HG03521 (cell line): ENCODE data around the gene MROH7.

Source experiments
- ATAC-seq: cut with Tn5 transposase; IDR thresholded peaks from one replicate; pipeline ENCODE4 v1.9.1; 2021; ENCODE audit warnings: mild to moderate bottlenecking, moderate library complexity; ENCODE audit not compliant: unreplicated experiment

Gene MROH7

DNA sequence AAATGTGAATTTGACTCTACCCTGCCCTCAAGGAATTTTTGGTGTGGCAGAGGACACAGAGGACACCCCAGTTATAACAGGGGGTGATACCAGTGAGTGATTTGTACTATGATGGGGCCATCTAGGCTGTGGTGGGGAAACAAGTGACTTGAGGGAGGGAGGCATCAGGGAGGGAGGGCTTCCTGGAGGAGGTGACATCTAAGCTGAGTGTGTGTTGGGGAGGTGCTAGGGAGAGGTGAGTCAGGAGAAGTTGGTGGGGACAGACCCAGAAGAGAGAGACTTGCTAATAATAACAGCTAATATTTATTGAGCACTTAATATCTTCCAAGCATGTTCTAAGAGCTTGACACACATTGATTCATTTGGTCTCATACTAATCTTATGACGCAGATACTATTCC is 54.2 kb downstream of the MROH7 start:
- ATAC-seq: no peak

DNA sequence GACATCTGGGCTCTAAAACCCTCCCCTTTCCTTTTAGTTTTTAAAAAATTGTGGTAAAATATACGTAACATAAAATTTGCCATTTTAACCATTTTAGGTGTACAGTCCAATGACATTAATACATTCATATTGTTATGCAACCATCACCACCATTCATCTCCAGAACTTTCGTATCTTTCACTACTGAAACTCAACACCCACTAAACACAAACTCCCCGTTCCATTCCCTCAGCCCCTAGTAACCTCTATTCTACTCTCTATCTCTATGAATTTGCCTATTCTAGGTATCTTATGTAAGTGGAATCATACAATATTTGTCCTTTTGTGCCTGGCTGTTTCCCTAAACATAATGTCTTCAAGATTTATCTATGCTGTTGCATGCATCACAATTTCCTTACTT is 54.7 kb downstream of the MROH7 start:
- ATAC-seq: no peak

GRCh38 chr1:54697896-54698295 is 56.3 kb downstream of the MROH7 start:
- no peak for ATAC-seq

- no peak for ATAC-seq
These were observed 56.8 kb downstream of the MROH7 start for GRCh38 chr1:54698346-54698745.

DNA sequence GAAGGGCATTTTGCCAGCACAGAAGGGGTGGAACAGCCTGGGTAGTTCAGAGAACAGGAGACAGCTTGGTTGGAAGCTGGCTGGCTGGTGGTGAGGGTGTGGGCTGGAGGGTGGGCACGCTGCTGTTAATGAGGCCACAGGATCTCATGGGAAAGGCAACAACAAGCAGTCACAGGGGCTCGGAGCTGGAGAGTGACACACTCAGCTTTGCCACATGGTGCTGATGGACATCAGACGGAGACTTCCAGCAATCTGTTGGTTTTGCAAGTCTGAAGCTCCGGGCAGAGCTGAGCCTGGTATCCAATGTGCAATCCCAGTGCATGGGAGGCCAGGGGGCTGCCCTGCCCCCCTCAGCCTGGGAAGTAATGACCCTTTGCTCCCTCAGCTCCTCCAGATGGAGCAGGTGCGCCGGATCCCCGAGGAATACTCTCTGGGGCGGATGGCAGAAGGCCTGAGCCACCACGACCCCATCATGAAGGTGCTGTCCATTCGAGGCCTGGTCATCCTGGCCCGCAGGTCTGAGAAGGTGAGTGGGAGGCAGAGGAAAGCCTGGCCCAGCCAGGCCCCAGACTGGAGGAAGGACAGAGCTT is 58.4 kb downstream of the MROH7 start:
- ATAC-seq: no peak

DNA sequence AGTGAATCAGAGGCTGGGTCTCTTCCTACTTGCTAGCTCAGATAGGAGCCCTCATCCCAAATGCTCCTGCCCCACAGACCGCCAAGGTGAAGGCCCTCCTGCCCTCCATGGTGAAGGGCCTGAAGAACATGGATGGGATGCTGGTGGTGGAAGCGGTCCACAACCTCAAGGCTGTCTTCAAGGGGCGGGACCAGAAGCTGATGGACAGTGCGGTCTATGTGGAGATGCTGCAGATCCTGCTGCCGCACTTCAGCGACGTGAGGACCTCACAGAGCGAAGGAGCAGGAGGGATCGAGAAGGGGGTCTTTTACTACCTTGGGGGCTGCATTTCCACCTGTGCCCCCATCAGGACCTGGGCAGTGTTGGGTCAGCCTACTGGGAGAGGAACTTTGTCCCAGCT is 59.5 kb downstream of the MROH7 start:
- no peak for ATAC-seq

DNA sequence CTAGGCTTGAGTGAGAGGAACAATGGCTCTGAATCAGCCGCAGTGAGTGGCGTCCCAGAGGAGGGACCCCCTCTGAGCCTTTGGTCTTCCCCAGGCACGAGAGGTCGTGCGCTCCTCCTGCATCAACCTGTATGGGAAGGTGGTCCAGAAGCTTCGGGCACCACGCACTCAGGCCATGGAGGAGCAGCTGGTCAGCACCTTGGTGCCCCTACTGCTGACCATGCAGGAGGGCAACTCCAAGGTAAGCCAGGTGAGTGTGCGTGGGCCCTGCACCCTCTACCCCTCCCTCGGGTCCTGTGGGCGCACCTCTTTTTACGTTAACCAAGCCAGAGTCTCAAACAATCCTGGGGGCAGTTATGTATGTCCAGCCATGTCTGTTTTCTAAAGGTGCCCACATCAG is 60.4 kb downstream of the MROH7 start:
- ATAC-seq: no peak

DNA sequence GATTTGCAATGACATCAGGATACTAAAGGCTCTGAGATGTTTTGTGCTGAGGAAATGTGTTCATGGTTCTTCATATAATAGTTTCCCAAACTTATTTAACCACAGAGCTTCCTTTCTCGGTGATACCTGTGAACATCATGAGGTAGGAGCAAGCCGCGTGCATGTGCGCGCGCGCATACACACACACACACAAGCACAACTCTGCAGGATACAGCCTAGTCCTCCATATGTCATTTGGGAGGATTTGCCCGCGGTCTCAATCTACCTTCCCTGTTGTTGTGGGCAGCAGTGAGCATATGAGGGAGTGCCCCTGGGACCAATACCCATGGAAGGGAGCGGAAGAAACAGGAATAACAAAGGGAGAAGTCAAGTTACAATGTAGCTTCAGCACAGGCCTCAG is 61.9 kb downstream of the MROH7 start:
- no peak for ATAC-seq

DNA sequence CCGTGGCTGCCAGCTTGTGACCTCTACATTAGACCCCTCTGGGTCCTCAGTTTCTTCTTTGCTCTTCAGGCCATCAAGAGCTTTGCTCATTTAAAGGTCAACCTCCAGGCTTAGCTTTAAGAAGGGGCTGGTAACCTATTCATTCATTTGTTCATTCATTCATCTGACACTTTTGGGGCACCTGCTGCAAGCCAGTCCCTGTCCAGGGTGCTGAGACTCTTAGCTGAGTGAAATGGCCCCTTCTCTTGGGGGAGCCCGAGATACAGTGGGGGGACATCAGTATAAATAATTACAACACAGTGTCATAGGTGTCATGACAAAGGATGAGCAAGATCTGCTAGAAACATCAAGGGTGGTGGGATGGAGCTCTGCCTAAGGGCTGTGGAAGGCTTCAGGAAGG is 63.6 kb downstream of the MROH7 start:
- ATAC-seq: no peak

DNA sequence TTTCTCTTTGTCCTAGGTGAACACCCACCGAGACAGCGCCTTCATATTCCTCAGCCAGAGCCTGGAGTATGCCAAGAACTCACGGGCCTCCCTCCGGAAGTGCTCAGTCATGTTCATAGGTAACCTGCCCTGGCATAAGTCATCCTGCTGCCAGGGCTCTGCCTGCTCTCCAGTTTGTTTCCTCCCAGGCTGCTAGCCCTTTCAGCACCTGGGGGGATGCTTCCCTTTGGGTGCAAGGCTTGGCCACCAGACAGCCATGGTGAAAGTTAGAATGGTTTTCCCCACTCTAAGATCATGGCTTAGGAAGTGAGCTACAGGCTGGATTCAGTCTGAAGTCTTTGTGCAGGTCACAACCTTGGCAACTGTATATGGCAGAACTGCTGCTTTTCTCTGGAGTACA is 64.8 kb downstream of the MROH7 start:
- ATAC-seq: no peak

DNA sequence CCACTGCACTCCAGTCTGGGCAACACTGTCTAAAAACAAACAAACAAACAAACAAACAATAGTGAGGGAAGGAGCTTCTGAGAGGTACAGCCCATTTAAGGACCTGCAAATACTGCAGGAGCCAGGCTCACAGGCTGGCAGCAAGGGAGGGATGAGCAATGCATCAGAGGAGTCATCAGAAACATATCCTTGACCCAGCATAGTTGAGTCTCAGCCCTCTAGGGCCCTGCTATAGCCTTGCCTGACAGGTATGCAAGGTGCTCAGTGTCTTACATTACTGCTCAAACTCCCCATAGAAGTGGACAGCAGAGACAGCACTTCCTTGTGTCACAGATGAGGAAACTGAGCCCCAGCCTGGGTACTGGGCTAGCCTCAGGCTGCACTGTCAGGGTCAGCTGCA is 66.8 kb downstream of the MROH7 start:
- no peak for ATAC-seq

GRCh38 chr1:54709547-54710292 is 68.1 kb downstream of the MROH7 start:
- ATAC-seq: no peak

- ATAC-seq: no peak
These were observed 68.8 kb downstream of the MROH7 start for GRCh38 chr1:54710434-54710833.

- no peak for ATAC-seq
These were observed 69.3 kb downstream of the MROH7 start for GRCh38 chr1:54710841-54711240.

DNA sequence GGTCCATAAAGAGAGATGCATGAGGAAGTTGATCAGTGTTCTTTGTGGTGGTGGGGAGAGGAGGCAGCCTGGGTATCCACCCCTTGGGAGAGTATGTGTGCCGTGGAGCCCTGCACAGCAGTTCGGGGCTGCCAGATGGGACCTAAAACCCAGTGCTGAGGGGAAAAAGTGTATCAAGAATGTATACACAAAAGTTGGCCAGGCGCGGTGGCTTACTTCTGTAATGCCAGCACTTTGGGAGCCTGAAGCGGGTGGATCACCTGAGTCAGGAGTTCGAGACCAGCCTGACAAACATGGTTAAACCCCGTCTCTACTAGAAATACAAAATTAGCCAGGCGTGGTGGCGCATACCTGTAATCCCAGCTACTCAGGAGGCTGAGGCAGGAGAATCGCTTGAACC is 70.0 kb downstream of the MROH7 start:
- ATAC-seq: no peak

DNA sequence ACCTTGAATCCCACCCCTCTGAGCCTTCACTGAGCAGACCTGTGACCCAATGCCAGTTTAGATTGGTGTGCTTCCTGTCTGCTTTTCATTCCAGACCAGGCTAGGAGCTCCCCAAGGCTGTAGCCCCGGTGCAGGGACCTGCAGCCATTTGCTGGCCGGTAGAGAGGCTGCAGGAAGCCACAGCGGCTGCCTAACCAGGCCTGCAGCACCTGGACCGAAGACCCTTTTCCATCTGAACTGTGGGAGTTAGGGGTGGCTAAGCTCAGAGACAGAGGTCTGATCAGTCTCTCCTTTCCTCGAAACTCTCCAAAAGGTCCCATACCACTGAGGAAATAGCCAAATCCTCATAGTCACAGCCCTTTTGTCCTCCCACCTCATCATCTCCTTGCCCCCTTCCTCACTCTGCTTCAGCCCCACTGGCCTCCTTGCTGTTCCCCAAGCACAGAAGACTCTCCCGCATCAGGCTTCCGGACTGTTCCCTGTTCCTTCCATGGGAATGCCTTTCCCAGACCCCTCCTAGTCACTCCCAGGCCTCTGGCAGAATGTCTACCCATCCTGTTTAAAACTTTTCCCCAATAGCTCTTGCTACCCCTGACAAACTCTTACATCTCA is 73.4 kb downstream of the MROH7 start:
- ATAC-seq: no peak

DNA sequence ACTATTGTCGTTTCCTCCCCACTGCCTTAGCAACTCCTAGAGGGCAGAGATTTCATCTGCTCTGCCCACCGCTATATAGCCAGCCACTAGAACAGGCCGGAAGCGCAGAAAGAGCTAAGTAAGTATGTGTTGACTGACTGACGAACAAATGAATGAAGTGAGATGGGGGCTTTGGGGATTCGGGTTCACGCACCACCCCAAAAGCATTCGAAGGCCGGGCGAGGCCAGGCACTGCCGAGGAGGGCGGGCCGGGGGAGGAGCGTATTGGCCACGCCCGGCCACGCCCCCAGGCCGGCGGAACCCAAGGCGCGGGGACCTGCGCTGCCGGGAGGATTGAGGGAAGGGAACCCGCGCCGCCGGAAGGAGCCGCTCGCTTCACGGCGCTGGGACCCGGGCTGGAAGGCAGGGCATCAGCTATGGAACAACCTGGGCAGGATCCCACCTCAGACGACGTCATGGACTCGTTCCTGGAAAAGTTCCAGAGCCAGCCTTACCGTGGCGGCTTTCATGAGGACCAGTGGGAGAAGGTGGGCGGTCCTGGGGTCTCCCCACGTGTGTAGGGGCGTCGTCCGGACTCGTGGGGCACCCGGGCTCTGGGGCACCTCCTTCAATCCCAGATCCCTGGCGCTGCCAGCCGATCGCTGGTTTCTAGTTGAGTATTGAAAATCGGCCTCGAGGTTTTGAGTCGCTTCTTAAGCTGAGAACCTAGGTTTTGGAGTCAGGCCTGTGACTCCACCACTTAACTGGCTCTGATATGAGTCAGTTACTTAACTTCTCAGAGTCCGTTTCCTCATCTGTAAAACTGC is 74.1 kb downstream of the MROH7 start, which contains the start of gene TTC4:
TSS of gene TTC4 (plus strand) at position 369 of the 806 bp plus-strand sequence. CDS start at position 417, 48 bp downstream.
- ATAC-seq: peak; percentile 95

GRCh38 chr1:54716299-54717047 is 74.9 kb downstream of the MROH7 start:
- ATAC-seq: no peak

GRCh38 chr1:54721719-54722118 is 80.1 kb downstream of the MROH7 start:
- no peak for ATAC-seq

DNA sequence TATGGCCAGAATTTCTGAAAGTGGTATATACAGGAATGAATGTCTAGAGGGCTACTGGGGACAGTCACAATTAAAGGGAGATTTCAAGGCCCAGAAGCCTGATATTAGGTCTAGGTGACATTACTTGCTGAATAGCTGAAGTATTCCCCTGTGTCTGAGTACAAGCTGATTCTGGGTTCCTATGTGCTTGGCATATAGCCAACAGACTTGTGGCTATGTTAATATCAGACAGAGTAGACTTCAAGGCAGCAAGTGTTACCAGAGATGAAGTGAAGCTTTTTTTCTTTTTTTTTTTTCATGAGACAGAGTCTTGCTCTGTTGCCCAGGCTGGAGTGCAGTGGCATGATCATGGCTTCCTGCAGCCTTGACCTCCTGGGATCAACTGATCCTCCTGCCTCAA is 82.4 kb downstream of the MROH7 start:
- ATAC-seq: no peak

DNA sequence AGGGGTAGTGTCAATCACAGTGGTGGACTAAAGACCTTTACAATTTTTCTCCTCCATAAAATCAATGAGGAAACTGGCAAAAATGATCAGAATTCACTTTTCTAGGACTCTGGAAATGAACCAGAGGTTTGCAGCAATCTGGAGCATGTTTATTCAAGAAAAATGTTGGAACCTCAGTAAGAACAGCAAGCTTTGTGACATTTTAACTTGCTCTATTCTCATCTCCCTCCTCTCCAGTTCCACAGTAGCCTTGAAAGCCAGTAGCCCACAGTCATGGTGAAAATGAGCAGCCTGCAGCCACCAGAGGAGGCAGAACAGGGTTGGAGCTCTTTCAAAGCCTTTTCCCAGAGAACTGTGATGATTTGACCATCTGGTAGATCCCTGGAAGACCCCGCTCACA is 83.2 kb downstream of the MROH7 start:
- ATAC-seq: no peak
